A549 (cell line): ENCODE measurements around the gene KRTAP21-1. TPM values are rescaled to one million over a fixed set of nuclear protein-coding genes. Genes with fewer than 3 reads are reported as not detected.

ENCODE experiments used
- ATAC-seq, 2 experiments: fragments of 200-7000 bp in 1 of 2; fragments of >200 bp in 1 of 2; cut with Nextera tagmentation in 1 of 2; cut with Tn5 transposase in 1 of 2; 3 replicates each; pipeline versions ENCODE4 v1.8.0 to v1.9.1; 2018 to 2020; ENCODE audit warnings: mild to moderate bottlenecking in 1 of 2, moderate library complexity in 1 of 2
- CTCF ChIA-PET: fragments of 300-600 bp; sonication (Branson Sonifier 250); formaldehyde crosslinking; extraction: SDS; loops from one replicate; lab custom pipeline; 2021; ENCODE audit warnings: antibody characterized with exemption, inconsistent platforms; lab: Yijun Ruan, JAX
- POLR2A ChIA-PET: fragments of 350-600 bp; formaldehyde crosslinking; extraction: SDS; loops from one replicate; lab custom pipeline; 2021; ENCODE audit warnings: antibody characterized with exemption, inconsistent platforms; lab: Yijun Ruan, JAX
- DNase-seq, 2 experiments: peaks; one replicate each; pipeline versions ENCODE4 v3.0.0 to v3.0.0-alpha.2; 2011 to 2016; ENCODE audit warnings: low read depth in 1 of 2, low spot score in 1 of 2
- FAIRE-seq: peaks from 2 replicates; lab custom pipeline; 2011; peaks lifted over from hg19 to GRCh38; lab: Jason Lieb, UNC
- H3K27ac ChIP-seq, 2 experiments: fragments of >200 bp; sonication (Bioruptor Twin); formaldehyde crosslinking; 3 replicates each; pipeline ENCODE4 v1.5.1; 2016 to 2017
- H3K4me1 ChIP-seq: fragments of >200 bp; sonication (Bioruptor Twin); formaldehyde crosslinking; 3 replicates; pipeline ENCODE4 v1.6.1; 2016
- H3K4me2 ChIP-seq: fragments of >200 bp; sonication (Bioruptor Twin); formaldehyde crosslinking; 3 replicates; pipeline ENCODE4 v1.6.1; 2016
- H3K4me3 ChIP-seq: fragments of >200 bp; sonication (Bioruptor Twin); formaldehyde crosslinking; 3 replicates; pipeline ENCODE4 v1.5.1; 2016
- H3K9me3 ChIP-seq: fragments of >200 bp; sonication (Bioruptor Twin); formaldehyde crosslinking; 3 replicates; pipeline ENCODE4 v1.6.1; 2016
- CBX2 ChIP-seq: fragments of 200-600 bp; sonication (generic); IDR thresholded peaks from 2 replicates; pipeline ENCODE4 v1.6.1; 2016; ENCODE audit warnings: low read depth, mild to moderate bottlenecking, borderline replicate concordance
- CHD2 ChIP-seq: fragments of 150-350 bp; IDR thresholded peaks from 2 replicates; pipeline ENCODE4 v1.6.1; 2014; ENCODE audit warnings: low read length; ENCODE audit not compliant: partially characterized antibody
- E2F6 ChIP-seq: IDR thresholded peaks from 2 replicates; pipeline ENCODE4 v1.6.1; 2012; ENCODE audit warnings: low read depth, borderline replicate concordance
- EHMT2 ChIP-seq: fragments of 200-600 bp; sonication (generic); IDR thresholded peaks from 2 replicates; pipeline ENCODE4 v1.6.1; 2016; ENCODE audit warnings: antibody characterized with exemption, low read depth, mild to moderate bottlenecking, moderate library complexity
- ESRRA ChIP-seq: fragments of 150-350 bp; IDR thresholded peaks from 2 replicates; pipeline ENCODE4 v1.6.1; 2014; ENCODE audit warnings: mild to moderate bottlenecking, low read length, borderline replicate concordance
- FOSL2 ChIP-seq, 2 experiments: fragments of 450-650 bp in 1 of 2; fragments of >200 bp in 1 of 2; sonication (Bioruptor Twin) in 1 of 2; formaldehyde crosslinking; IDR thresholded peaks; 2 replicates each; pipeline versions ENCODE4 v1.5.0 to v1.6.1; 2016 to 2020; ENCODE audit warnings: mild to moderate bottlenecking in 1 of 2, moderate library complexity in 1 of 2
- HMGXB4 ChIP-seq: fragments of 250-450 bp; sonication (Bioruptor Pico); IDR thresholded peaks from 2 replicates; pipeline ENCODE4 v1.5.0; 2021; ENCODE audit warnings: mild to moderate bottlenecking, moderate library complexity, borderline replicate concordance
- HOXA7 ChIP-seq: fragments of 250-450 bp; sonication (Bioruptor Pico); IDR thresholded peaks from 2 replicates; pipeline ENCODE4 v1.5.0; 2020; ENCODE audit warnings: mild to moderate bottlenecking, moderate library complexity
- HOXB13 ChIP-seq: fragments of 250-450 bp; sonication (Bioruptor Pico); IDR thresholded peaks from 2 replicates; pipeline ENCODE4 v1.5.0; 2020; ENCODE audit warnings: low read depth, mild to moderate bottlenecking, moderate library complexity
- JUN ChIP-seq, 2 experiments: fragments of >200 bp; sonication (Bioruptor Twin); formaldehyde crosslinking; IDR thresholded peaks; 2 replicates in 1 of 2; 3 replicates in 1 of 2; pipeline ENCODE4 v1.6.1; 2016 to 2017
- MAFK ChIP-seq: fragments of 450-650 bp; IDR thresholded peaks from 2 replicates; pipeline ENCODE4 v1.6.1; 2014; ENCODE audit not compliant: partially characterized antibody
- NPAS2 ChIP-seq: fragments of 250-450 bp; sonication (Bioruptor Pico); IDR thresholded peaks from 2 replicates; pipeline ENCODE4 v1.8.0; 2022; ENCODE audit warnings: mild to moderate bottlenecking, moderate library complexity, borderline replicate concordance
- RAD21 ChIP-seq, 2 experiments: fragments of >200 bp in 1 of 2; sonication (Bioruptor Twin) in 1 of 2; formaldehyde crosslinking in 1 of 2; IDR thresholded peaks in 1 of 2; conservative IDR thresholded peaks in 1 of 2; 2 replicates in 1 of 2; 3 replicates in 1 of 2; pipeline ENCODE4 v1.6.1; 2012 to 2018; ENCODE audit warnings: inconsistent platforms in 1 of 2
- RARB ChIP-seq: fragments of 250-450 bp; sonication (Bioruptor Pico); IDR thresholded peaks from 2 replicates; pipeline ENCODE4 v1.8.0; 2021; ENCODE audit warnings: mild to moderate bottlenecking, moderate library complexity
- RCOR1 ChIP-seq: fragments of 150-350 bp; IDR thresholded peaks from 2 replicates; pipeline ENCODE4 v1.6.1; 2014; ENCODE audit warnings: antibody characterized with exemption, low read length, low read depth
- ZC3H11A ChIP-seq: fragments of 450-650 bp; IDR thresholded peaks from 2 replicates; pipeline ENCODE4 v1.6.1; 2014; ENCODE audit warnings: antibody characterized with exemption, mild to moderate bottlenecking
- ZSCAN20 ChIP-seq: fragments of 250-450 bp; sonication (Bioruptor Pico); IDR thresholded peaks from 2 replicates; pipeline ENCODE4 v1.8.0; 2022; ENCODE audit warnings: mild to moderate bottlenecking, moderate library complexity
- polyA plus RNA-seq, 4 experiments: library from polyadenylated mRNA; depleted of rRNA in 3 of 4; stranded (reverse); fragments of >200 nt; fragmentation: RNase III in 1 of 4; extraction: RNeasy Plus Mini Kit Qiagen cat#74134 plus additional on column Dnase treatment in 1 of 4; gene quantifications; 2 replicates in 3 of 4; 3 replicates in 1 of 4; pipeline ENCODE4 v1.2.3, GENCODE V29; 2011 to 2017
- small RNA-seq, 6 experiments: library from RNA; depleted of rRNA; stranded (forward); fragments of <200 nt; gene quantifications; one replicate each; pipeline ENCODE3, GENCODE V24; 2012

Gene KRTAP21-1
- polyA plus RNA-seq, 2 of the 4 experiments (the other 2 are of a cell fraction): not detected

- CTCF ChIA-PET: no interaction called here
- POLR2A ChIA-PET: no interaction called here
- H3K27ac ChIP-seq: no peak overlapping the region
- no peak overlapping the region for H3K4me3 ChIP-seq
- no peaks in the 10 kb centered on the region for H3K9me3 ChIP-seq
- no peak for DNase-seq
- H3K4me1 ChIP-seq: no peaks in the 10 kb centered on the region
- TF ChIP-seq FOSL2 (IDR thresholded peaks at IDR 0.05) (no peak), FOSL2 (CRISPR knock-in tag; IDR thresholded peaks at IDR 0.05) (no peak), ZSCAN20 (CRISPR knock-in tag) (no peak), EHMT2 (no peak), HMGXB4 (CRISPR knock-in tag) (no peak), ESRRA (no peak), JUN (IDR thresholded peaks at IDR 0.05) (no peak), ZC3H11A (no peak), HOXA7 (CRISPR knock-in tag) (no peak), E2F6 (no peak), CHD2 (no peak), NPAS2 (CRISPR knock-in tag) (no peak), RARB (CRISPR knock-in tag) (no peak), RCOR1 (no peak), HOXB13 (CRISPR knock-in tag) (no peak), CBX2 (no peak), RAD21 (conservative IDR thresholded peaks at IDR 0.05 in 1 of 2, IDR thresholded peaks at IDR 0.05 in 1 of 2) (no peak), MAFK (no peak)
- TF ChIP-seq, all 56 proteins: peak for 0
- no peak for FAIRE-seq
- no peak overlapping the region for H3K4me2 ChIP-seq
- ATAC-seq: no peak
Observed at GRCh38 chr21:30707409-30707808, 47.8 kb downstream of the KRTAP21-1 start.

Small RNA genes within 50 kb of the gene (small RNA-seq; reads per million reads assigned to genes)
- gene AP000244.1 (0 reads per million in 6 experiments), gene KRTAP21-3 (0 reads per million in 6 experiments), gene KRTAP8-2P (0 reads per million in 6 experiments)

Other genes starting within 250 kb of the KRTAP21-1 start
- not detected in 2 replicates for gene KRTAP19-6, start 213.6 kb downstream of the KRTAP21-1 start, polyA plus RNA-seq (2011; rRNA removed)
- not detected in 3 replicates for gene KRTAP19-6, start 213.6 kb downstream of the KRTAP21-1 start, polyA plus RNA-seq (2017; fragmentation: RNase III; extraction: RNeasy Plus Mini Kit Qiagen cat#74134 plus additional on column Dnase treatment)
- not detected in 2 replicates for gene KRTAP19-7, start 194.1 kb downstream of the KRTAP21-1 start, polyA plus RNA-seq (2011; rRNA removed)
- not detected in 3 replicates for gene KRTAP19-7, start 194.1 kb downstream of the KRTAP21-1 start, polyA plus RNA-seq (2017; fragmentation: RNase III; extraction: RNeasy Plus Mini Kit Qiagen cat#74134 plus additional on column Dnase treatment)
- gene KRTAP22-2, start 165.0 kb downstream of the KRTAP21-1 start, polyA plus RNA-seq (2011; rRNA removed): not detected in 2 replicates
- not detected in 3 replicates for gene KRTAP22-2, start 165.0 kb downstream of the KRTAP21-1 start, polyA plus RNA-seq (2017; fragmentation: RNase III; extraction: RNeasy Plus Mini Kit Qiagen cat#74134 plus additional on column Dnase treatment)
- gene KRTAP6-3, start 163.0 kb downstream of the KRTAP21-1 start, polyA plus RNA-seq (2011; rRNA removed): not detected in 2 replicates
- gene KRTAP6-3, start 163.0 kb downstream of the KRTAP21-1 start, polyA plus RNA-seq (2017; fragmentation: RNase III; extraction: RNeasy Plus Mini Kit Qiagen cat#74134 plus additional on column Dnase treatment): not detected in 3 replicates
- gene KRTAP6-2, start 156.5 kb downstream of the KRTAP21-1 start, polyA plus RNA-seq (2011; rRNA removed): not detected in 2 replicates
- not detected in 3 replicates for gene KRTAP6-2, start 156.5 kb downstream of the KRTAP21-1 start, polyA plus RNA-seq (2017; fragmentation: RNase III; extraction: RNeasy Plus Mini Kit Qiagen cat#74134 plus additional on column Dnase treatment)
- gene KRTAP22-1, start 154.3 kb downstream of the KRTAP21-1 start, polyA plus RNA-seq (2011; rRNA removed): not detected in 2 replicates
- not detected in 3 replicates for gene KRTAP22-1, start 154.3 kb downstream of the KRTAP21-1 start, polyA plus RNA-seq (2017; fragmentation: RNase III; extraction: RNeasy Plus Mini Kit Qiagen cat#74134 plus additional on column Dnase treatment)
- not detected in 2 replicates for gene KRTAP6-1, start 141.5 kb downstream of the KRTAP21-1 start, polyA plus RNA-seq (2011; rRNA removed)
- not detected in 3 replicates for gene KRTAP6-1, start 141.5 kb downstream of the KRTAP21-1 start, polyA plus RNA-seq (2017; fragmentation: RNase III; extraction: RNeasy Plus Mini Kit Qiagen cat#74134 plus additional on column Dnase treatment)
- not detected in 2 replicates for gene KRTAP20-1, start 139.0 kb downstream of the KRTAP21-1 start, polyA plus RNA-seq (2011; rRNA removed)
- gene KRTAP20-1, start 139.0 kb downstream of the KRTAP21-1 start, polyA plus RNA-seq (2017; fragmentation: RNase III; extraction: RNeasy Plus Mini Kit Qiagen cat#74134 plus additional on column Dnase treatment): not detected in 3 replicates
- gene KRTAP20-4, start 134.8 kb downstream of the KRTAP21-1 start, polyA plus RNA-seq (2011; rRNA removed): not detected in 2 replicates
- not detected in 3 replicates for gene KRTAP20-4, start 134.8 kb downstream of the KRTAP21-1 start, polyA plus RNA-seq (2017; fragmentation: RNase III; extraction: RNeasy Plus Mini Kit Qiagen cat#74134 plus additional on column Dnase treatment)
- not detected in 2 replicates for gene KRTAP20-2, start 120.2 kb downstream of the KRTAP21-1 start, polyA plus RNA-seq (2011; rRNA removed)
- gene KRTAP20-2, start 120.2 kb downstream of the KRTAP21-1 start, polyA plus RNA-seq (2017; fragmentation: RNase III; extraction: RNeasy Plus Mini Kit Qiagen cat#74134 plus additional on column Dnase treatment): not detected in 3 replicates
- gene KRTAP20-3, start 112.6 kb downstream of the KRTAP21-1 start, polyA plus RNA-seq (2011; rRNA removed): not detected in 2 replicates
- not detected in 3 replicates for gene KRTAP20-3, start 112.6 kb downstream of the KRTAP21-1 start, polyA plus RNA-seq (2017; fragmentation: RNase III; extraction: RNeasy Plus Mini Kit Qiagen cat#74134 plus additional on column Dnase treatment)
- gene KRTAP21-3, start 36.7 kb downstream of the KRTAP21-1 start, polyA plus RNA-seq (2011; rRNA removed): not detected in 2 replicates
- not detected in 3 replicates for gene KRTAP21-3, start 36.7 kb downstream of the KRTAP21-1 start, polyA plus RNA-seq (2017; fragmentation: RNase III; extraction: RNeasy Plus Mini Kit Qiagen cat#74134 plus additional on column Dnase treatment)
- gene KRTAP21-2, start 8.2 kb downstream of the KRTAP21-1 start, polyA plus RNA-seq (2011; rRNA removed): not detected in 2 replicates
- gene KRTAP21-2, start 8.2 kb downstream of the KRTAP21-1 start, polyA plus RNA-seq (2017; fragmentation: RNase III; extraction: RNeasy Plus Mini Kit Qiagen cat#74134 plus additional on column Dnase treatment): not detected in 3 replicates
- gene KRTAP8-1, start 57.8 kb upstream of the KRTAP21-1 start, polyA plus RNA-seq (2011; rRNA removed): not detected in 2 replicates
- not detected in 3 replicates for gene KRTAP8-1, start 57.8 kb upstream of the KRTAP21-1 start, polyA plus RNA-seq (2017; fragmentation: RNase III; extraction: RNeasy Plus Mini Kit Qiagen cat#74134 plus additional on column Dnase treatment)
- gene KRTAP7-1, start 74.3 kb upstream of the KRTAP21-1 start, polyA plus RNA-seq (2011; rRNA removed): not detected in 2 replicates
- gene KRTAP7-1, start 74.3 kb upstream of the KRTAP21-1 start, polyA plus RNA-seq (2017; fragmentation: RNase III; extraction: RNeasy Plus Mini Kit Qiagen cat#74134 plus additional on column Dnase treatment): not detected in 3 replicates
- not detected in 2 replicates for gene KRTAP11-1, start 126.2 kb upstream of the KRTAP21-1 start, polyA plus RNA-seq (2011; rRNA removed)
- gene KRTAP11-1, start 126.2 kb upstream of the KRTAP21-1 start, polyA plus RNA-seq (2017; fragmentation: RNase III; extraction: RNeasy Plus Mini Kit Qiagen cat#74134 plus additional on column Dnase treatment): not detected in 3 replicates